HG02623 (cell line): Measurements from ENCODE around the gene DUSP22.
"Not testable (repeated sequence)": the region's sequence is repeated elsewhere in the genome, so short reads cannot be mapped to it uniquely, and the experiment has no call there.

Source experiments
- ATAC-seq: cut with Tn5 transposase; IDR thresholded peaks from one replicate; pipeline ENCODE4 v1.9.1; 2021; ENCODE audit warnings: moderate library complexity; ENCODE audit not compliant: unreplicated experiment

The DUSP22 gene

DNA sequence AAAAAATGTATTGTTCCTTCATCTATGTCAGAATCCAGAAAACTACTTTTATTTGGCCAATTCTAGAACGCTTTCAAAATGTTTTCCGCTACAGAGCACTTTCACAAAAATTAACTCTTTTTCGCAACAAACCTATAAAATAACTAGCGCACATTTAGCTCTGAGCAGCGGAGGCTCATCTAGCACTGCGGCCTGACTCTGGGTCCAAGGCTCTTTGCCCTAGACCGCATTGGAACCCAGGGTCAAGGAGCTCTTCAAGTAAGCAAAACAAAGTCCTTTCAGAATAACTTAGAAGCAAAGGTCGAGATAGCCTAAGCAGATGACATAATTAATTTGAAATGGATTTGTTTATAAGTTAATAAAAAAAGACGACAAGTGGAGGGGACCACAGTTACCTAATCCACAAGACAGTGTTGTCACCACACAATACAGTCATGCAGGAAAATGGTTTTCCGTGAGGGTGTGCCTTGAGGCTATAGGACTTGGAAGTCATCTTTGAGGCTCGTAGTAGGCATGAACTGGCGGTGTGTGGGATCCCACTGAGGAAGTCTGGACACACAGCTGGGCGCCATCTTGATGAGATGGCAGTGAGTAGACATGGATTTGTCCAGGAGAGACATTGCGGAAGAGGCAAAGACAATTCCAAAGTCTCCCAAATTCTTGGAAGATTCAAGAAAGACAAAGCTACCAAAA, 70.1 kb downstream of the DUSP22 start:
- ATAC-seq, result no peak

DNA sequence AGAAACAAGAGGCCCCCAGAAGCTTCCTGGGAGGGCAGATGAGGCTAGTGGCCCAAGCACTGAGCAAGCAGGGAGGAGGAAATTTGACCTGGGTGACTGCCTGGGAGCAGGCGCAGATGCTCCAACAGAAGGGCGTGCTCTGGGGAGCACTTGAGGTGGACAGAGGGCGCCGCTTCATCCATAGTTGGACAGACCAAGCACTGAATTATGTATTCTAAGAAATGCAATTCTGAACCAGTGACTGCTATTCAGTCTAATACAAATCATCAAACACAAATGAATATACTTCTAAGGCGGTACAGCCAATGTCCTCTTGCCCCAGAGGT, 70.6 kb downstream of the DUSP22 start:
- no peak for ATAC-seq

DNA sequence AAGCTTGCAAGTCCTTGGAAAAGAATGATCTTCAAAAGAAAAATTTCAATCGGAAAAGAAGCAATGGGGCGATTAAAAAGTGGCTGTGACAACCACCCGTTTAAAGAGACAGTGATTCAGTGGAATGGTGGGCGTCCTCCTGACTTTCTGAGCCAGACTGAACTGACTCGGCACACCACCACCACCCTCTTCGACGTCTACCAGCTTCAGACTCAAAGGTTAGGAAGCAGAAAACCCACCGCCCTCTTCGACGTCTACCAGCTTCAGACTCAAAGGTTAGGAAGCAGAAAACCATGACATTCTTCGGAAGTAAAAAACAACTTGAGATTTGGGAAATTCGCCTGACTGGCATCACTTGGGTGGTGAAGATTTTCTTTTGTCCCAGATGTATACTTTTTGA, 71.0 kb downstream of the DUSP22 start:
- no peak for ATAC-seq

DNA sequence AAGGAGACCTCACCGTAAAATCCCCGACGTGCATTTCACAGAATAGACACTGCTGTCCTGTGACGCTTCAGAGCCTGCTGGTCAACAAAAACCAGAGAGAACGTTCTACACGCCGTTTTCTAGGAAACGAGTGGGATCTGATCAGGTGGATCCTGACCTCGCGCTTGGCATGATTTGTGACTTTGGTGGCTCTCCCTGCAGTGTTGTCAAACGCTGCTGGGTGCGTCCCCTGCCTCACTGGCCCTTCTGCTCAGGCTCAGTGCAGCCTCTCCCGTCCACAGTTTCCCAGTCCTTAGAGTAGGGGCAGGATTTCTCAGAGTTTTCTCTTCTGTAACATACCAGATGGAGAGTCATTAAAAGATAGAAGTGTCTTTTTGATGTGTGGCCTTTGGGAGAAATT, 71.6 kb downstream of the DUSP22 start:
- no peak for ATAC-seq

- peak; percentile 45 for ATAC-seq
Measured at GRCh38 chr6:364609-365540, 72.6 kb downstream of the DUSP22 start.

DNA sequence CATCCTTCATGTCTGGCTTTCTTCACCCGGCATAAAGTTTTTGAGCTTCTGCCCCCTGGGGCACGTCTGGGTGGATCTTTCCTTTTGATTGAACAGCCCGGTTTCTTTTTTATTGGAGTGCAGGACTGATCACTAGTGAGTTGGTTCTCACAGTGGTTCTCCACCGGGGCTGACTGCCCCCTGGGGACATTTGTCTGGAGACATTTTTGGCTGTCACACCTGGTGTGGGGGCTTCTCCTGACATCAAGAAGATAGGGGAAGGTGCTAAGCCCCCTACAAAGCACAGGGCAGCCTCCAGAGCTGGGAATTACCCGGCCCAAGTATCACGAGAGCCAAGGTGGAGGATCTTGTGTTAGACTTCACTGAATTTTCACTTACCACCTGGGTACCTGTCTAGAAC, 73.5 kb downstream of the DUSP22 start:
- no peak for ATAC-seq

DNA sequence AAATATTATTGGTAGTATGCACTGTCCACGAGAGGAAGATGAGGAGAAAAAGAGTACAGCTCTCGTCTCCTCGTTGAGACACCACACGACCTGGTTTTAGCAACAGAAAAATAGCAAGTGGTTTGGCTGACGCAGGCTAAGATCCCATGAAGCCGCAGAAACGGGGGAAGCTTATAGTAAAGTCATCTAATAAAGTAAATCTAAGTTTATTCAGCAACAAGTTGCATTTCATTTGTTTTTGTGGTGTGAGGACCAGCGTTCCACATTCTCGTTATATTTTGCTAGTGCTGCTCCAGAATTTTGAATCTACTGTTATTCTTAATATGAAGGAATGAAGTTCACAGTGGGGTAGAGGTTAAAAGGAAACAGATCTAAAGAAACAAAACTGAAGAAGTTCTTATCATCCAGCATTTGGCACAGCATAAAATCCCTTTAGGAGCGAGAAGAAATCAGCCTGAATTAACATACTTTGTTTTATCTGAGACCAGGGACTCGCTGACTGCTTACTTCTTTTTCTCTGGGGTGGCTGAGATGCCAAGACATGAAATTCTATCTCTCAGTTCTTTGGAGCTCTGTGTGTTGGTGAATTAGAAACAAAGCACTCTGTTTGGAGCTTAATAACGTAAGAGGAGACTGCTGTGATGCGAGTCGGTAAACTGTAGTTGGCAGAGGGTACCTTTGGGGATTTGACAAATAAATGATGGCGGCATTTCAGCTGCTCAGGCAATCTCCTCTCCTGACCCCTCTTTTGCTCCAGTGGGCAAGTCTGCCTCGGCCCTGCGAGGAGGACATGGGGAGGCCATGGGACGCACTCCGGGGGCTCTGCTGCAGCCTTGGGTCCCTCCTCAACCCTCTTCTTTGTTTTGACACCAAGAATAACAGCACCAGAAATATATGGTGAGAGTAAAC, 74.4 kb downstream of the DUSP22 start:
- ATAC-seq, result no peak

- ATAC-seq, result no peak
Measured at GRCh38 chr6:367298-367794, 75.1 kb downstream of the DUSP22 start.

DNA sequence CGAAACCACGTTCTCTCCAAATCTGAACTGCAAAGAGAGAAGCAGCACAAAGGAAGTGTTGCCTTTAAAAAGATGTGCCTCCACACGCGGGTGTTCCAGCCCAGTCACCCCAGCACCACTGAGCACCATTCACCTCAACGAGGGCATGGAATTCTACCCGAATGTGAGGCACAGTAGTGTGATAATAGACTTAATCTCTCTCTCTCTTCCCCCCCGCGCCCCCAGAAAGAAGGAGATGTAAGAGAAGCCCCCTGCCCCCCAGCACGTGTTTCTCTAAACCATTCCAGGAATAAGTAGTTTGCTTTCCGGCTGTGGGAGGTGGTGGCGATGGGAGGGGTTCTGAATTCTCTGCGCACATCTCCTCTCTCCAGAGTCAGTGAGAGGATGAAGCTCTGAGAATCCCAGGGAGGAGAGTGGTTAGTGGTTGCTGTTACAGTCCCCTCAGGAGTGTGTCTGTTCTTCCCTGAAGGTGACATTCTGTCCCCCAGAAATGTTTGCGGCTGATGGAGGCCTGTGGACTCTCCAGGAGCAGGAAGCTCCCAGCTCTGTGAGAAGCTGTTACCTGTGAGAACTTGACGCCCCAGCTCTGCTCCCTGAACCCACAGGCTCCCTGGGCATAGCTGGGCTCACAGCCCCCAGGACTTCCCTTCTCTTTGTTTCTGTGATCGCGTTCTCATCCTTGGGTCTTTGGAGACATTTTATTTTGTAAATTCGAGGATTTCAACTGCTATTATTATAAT, 75.8 kb downstream of the DUSP22 start:
- no peak for ATAC-seq

GRCh38 chr6:369559-370431, 77.5 kb downstream of the DUSP22 start:
- no peak for ATAC-seq

- ATAC-seq, result no peak
Measured at GRCh38 chr6:370555-370954, 78.3 kb downstream of the DUSP22 start.

- ATAC-seq, result not testable (repeated sequence)
Measured at GRCh38 chr6:371851-372250, 79.6 kb downstream of the DUSP22 start.

GRCh38 chr6:372336-372911, 80.1 kb downstream of the DUSP22 start:
- peak; percentile 51 for ATAC-seq

GRCh38 chr6:373031-373430, 80.7 kb downstream of the DUSP22 start:
- ATAC-seq, result no peak

- no peak for ATAC-seq
Measured at GRCh38 chr6:373773-374724, 81.8 kb downstream of the DUSP22 start.

GRCh38 chr6:374956-375355, 82.7 kb downstream of the DUSP22 start:
- no peak for ATAC-seq

- no peak for ATAC-seq
Measured at GRCh38 chr6:376827-377640, 84.7 kb downstream of the DUSP22 start.
